ENCODE results near the gene SSR2. TPM values are rescaled to one million over a fixed set of nuclear protein-coding genes. Genes with fewer than 3 reads are reported as not detected.

The SSR2 gene
- total RNA-seq, 1 donor from 2014 or later: 207 TPM

DNA sequence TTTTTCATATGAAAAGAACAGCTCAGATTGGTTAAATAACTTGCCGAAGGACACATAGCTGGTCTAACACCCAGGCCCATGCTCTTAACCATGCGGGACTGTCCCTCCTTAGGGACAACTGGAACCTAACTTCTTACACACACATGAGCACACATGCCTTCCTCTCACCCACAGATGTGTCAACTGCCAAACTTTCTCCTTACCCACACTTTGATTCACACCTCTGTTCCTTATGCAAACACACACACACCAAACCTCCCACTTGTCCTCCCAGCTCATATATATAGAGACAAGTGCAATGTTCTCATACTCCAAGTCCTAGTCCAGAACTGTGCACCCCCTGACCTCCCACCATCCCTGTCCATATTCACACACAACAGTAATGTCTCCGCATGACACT lies 44.5 kb upstream of the SSR2 start:
- no peaks in the 10 kb centered on the region for H3K9me3 ChIP-seq
- no peak for DNase-seq
- ATAC-seq: no peak
- no peaks in the 10 kb centered on the region for H3K4me1 ChIP-seq
- H3K4me3 ChIP-seq: no peak overlapping the region
- intact Hi-C loops (cut with DNase I): no loop called here
- no peak overlapping the region for H3K27ac ChIP-seq
- no peaks in the 10 kb centered on the region for H3K27me3 ChIP-seq (ENCODE audit: low read depth)
- TF ChIP-seq, protein P1, sequence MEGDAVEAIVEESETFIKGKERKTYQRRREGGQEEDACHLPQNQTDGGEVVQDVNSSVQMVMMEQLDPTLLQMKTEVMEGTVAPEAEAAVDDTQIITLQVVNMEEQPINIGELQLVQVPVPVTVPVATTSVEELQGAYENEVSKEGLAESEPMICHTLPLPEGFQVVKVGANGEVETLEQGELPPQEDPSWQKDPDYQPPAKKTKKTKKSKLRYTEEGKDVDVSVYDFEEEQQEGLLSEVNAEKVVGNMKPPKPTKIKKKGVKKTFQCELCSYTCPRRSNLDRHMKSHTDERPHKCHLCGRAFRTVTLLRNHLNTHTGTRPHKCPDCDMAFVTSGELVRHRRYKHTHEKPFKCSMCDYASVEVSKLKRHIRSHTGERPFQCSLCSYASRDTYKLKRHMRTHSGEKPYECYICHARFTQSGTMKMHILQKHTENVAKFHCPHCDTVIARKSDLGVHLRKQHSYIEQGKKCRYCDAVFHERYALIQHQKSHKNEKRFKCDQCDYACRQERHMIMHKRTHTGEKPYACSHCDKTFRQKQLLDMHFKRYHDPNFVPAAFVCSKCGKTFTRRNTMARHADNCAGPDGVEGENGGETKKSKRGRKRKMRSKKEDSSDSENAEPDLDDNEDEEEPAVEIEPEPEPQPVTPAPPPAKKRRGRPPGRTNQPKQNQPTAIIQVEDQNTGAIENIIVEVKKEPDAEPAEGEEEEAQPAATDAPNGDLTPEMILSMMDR (IDR thresholded peaks at IDR 0.05): no peak
- peaks cover 8% of the 10 kb centered on the region for H3K36me3 ChIP-seq

DNA sequence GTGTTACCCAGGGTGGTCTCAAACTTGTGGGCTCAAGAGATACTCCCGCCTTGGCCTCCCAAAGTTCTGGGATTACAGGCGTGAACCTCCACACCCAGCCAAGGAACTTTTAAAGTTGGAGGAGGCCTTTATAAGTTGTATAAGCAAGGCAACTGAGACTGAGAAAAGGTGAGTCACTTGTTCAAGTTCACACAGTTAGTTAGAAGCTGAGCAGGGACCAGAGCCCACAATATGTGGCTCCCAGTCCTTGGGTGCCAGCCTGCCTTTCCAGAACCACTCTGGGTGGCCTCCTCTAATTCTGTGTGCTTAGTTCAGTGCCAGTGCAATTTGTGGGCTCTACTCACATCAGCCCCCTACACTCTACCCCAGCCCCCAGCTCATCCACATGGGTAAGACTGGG lies 43.9 kb upstream of the SSR2 start:
- no peak for ATAC-seq

DNA sequence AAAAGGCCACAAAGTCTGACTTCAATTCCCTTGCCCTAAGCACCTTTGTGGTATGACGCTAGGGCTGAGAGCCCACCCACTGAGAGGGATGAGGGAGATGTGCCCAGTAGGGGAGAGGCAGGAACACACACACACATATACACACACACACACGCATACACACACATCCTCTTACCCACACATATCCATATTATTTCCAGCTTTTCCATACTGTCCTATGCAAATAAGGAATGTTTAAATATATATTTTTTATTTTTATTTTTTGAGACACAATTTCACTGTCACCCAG lies 43.2 kb upstream of the SSR2 start:
- no peaks in the 10 kb centered on the region for H3K27me3 ChIP-seq (ENCODE audit: low read depth)
- TF ChIP-seq, protein P1 (IDR thresholded peaks at IDR 0.05): no peak
- H3K9me3 ChIP-seq: no peaks in the 10 kb centered on the region
- H3K36me3 ChIP-seq: peaks cover under 1% of the 10 kb centered on the region
- no peak overlapping the region for H3K4me3 ChIP-seq
- intact Hi-C loops (cut with DNase I): no loop called here
- H3K27ac ChIP-seq: no peak overlapping the region
- no peak for ATAC-seq
- no peaks in the 10 kb centered on the region for H3K4me1 ChIP-seq
- DNase-seq: no peak

More for the DNA sequence above, 43.9 kb upstream of the SSR2 start:
- Histone ChIP-seq H3K27me3 (ENCODE audit: low read depth) (no peaks in the 10 kb centered on the region), H3K9me3 (no peaks in the 10 kb centered on the region), H3K36me3 (peaks cover 3% of the 10 kb centered on the region), H3K27ac (no peak overlapping the region), H3K4me1 (no peaks in the 10 kb centered on the region), H3K4me3 (no peak overlapping the region)
- intact Hi-C loops (cut with DNase I): no loop called here
- TF ChIP-seq, protein P1 (IDR thresholded peaks at IDR 0.05): no peak
- no peak for DNase-seq

DNA sequence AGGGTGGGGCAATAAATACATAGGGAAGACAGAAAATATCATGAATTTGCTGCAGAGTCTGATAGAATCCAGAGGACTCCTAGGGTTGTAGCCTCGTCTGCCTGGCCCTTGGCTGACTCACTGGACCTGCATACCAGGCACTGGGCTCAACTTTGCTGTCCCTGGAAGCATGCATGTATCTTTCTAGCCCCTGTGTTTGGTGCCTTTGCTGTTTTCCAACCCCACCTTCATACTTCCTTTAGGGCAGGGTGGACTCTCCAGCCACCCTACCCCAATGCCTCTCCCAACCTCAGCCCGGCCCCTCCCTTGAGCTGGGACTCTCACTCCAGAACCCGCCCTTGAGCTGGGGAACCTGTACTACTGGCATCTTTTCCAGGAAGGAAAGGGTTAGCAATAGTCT lies 41.4 kb upstream of the SSR2 start:
- TF ChIP-seq, protein P1 (IDR thresholded peaks at IDR 0.05): no peak
- peak overlapping the region; percentile 49 for H3K4me3 ChIP-seq
- ATAC-seq (peak in 1 of 2 donors; percentile 25), DNase-seq (no peak)
- H3K36me3 ChIP-seq: peaks cover 16% of the 10 kb centered on the region
- H3K27ac ChIP-seq: peak overlapping the region; percentile 58
- no peaks in the 10 kb centered on the region for H3K4me1 ChIP-seq
- no peaks in the 10 kb centered on the region for H3K9me3 ChIP-seq
- no peaks in the 10 kb centered on the region for H3K27me3 ChIP-seq (ENCODE audit: low read depth)
- intact Hi-C loops (cut with DNase I): no loop called here

DNA sequence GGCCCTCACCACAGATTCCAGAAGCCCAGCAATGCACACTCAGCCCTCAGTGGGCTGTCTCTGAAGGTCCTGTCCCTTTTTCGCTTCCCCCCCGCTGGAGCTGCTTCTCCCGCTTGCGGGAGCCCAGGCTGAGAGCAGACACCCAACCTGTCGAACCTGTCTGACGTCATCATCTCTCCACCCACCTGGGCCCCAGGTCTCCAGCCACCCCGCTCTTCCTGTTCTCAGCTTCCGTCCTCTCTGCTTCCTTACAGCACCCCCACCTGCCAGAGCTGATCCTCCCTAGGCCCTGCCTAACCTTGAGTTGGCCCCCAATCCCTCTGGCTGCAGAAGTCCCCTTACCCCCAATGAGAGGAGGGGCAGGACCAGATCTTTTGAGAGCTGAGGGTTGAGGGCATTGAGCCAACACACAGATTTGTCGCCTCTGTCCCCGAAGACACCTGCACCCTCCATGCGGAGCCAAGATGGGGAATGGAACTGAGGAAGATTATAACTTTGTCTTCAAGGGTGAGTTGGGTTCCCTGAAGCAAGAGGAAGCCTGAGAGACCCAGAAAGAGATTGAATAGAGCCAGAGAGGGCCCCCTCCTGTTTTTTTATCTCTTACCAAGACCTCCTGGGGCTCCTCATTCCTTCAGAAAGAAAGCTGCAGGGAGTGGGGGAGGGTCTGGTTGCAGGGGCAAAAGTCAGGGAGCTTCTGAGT lies 40.3 kb upstream of the SSR2 start, which contains the start of gene RAB25:
Gene RAB25 (plus strand): TSS at position 224 of the 700 bp plus-strand sequence. CDS start 241 bp downstream, at position 465.
- peak within 1 kb of the TSS; percentile 58 for H3K27ac ChIP-seq
- intact Hi-C loops (cut with DNase I): no loop called here
- ATAC-seq (peak; percentile 90 to 95), DNase-seq (peak; percentile 84)
- H3K4me3 ChIP-seq: peak within 1 kb of the TSS; percentile 49
- H3K9me3 ChIP-seq: no peaks in the 10 kb centered on the region
- H3K4me1 ChIP-seq: peaks cover 4% of the 10 kb centered on the region
- peaks cover 20% of the 10 kb centered on the region for H3K36me3 ChIP-seq
- no peaks in the 10 kb centered on the region for H3K27me3 ChIP-seq (ENCODE audit: low read depth)
- TF ChIP-seq, protein P1 (IDR thresholded peaks at IDR 0.05): no peak

Measured in lower lobe of right lung (tissue), 2 donors.